DOHH2 (cell line): ENCODE measurements around the gene BICDL2.

ENCODE experiments used
- CTCF ChIP-seq: fragments of 200-600 bp; sonication (generic); IDR thresholded peaks from one replicate; pipeline ENCODE4 v1.5.1; 2014; ENCODE audit warnings: antibody characterized with exemption, mild to moderate bottlenecking, low read depth, low read length; ENCODE audit not compliant: poor library complexity, severe bottlenecking
- EZH2phosphoT487 ChIP-seq: fragments of 200-600 bp; sonication (generic); IDR thresholded peaks from 2 replicates; pipeline ENCODE4 v1.6.1; 2017; ENCODE audit warnings: borderline replicate concordance, mild to moderate bottlenecking, antibody characterized with exemption, low read length, moderate library complexity, mixed read lengths

DNA sequence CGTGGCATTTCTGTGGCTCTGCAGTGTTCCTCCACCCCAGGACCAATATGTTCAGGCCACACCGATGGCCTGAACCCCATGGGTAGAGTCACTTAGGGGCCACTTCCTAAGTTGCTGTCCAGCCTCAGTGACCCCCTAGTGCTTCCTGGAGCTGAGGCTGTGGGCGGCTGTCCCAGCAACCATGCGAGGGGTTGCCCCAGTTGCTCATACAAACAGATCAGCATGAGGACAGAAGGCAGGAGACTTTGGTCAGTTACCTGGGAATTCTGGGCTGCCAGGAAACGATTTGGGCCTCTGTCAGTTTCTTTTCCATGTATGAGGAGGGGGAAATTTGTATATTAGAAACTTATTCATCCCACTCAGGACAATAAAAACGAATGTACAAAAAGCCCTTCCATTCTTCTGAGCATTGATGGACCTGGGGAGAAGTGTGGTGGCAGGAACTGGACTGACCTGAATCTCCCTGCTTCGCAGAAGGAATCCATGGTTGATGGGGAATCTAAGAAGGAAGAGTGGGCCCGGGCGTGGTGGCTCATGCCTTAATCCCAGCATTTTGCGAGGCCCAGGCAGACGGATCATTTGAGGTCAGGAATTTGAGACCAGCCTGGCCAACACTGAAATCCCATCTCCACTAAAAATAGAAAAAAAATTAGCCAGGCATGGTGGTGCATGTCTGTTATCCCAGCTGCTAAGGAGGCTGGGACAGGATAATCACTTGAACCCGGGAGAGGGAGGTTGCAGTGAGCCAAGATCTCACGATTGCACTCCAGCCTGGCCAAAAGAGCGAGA is 23.8 kb upstream of the BICDL2 start:
- TF ChIP-seq CTCF (no peak), EZH2phosphoT487 (no peak)
